GDM1 (cell line): Measurements from ENCODE around the gene PLEKHM2.

Experiments used
- DNase-seq: peaks from one replicate; lab custom pipeline; 2025; lab: John Stamatoyannopoulos, UW

PLEKHM2 gene

GRCh38 chr1:15758343-15758931 lies 74.3 kb downstream of the PLEKHM2 start, which contains the start of gene FBLIM1:
Gene FBLIM1 (plus strand): TSS chr1:15758795. CDS start chr1:15764984, 6,189 bp downstream.
- DNase-seq = no peak

GRCh38 chr1:15758953-15759661 lies 75.0 kb downstream of the PLEKHM2 start:
- no peak for DNase-seq

- no peak for DNase-seq
Observed at GRCh38 chr1:15760520-15761211, 76.5 kb downstream of the PLEKHM2 start.

- DNase-seq = no peak
Observed at GRCh38 chr1:15761366-15762128, 77.4 kb downstream of the PLEKHM2 start.

- DNase-seq = no peak
Observed at GRCh38 chr1:15762546-15762945, 78.4 kb downstream of the PLEKHM2 start.

- no peak for DNase-seq
Observed at GRCh38 chr1:15764269-15764764, 80.2 kb downstream of the PLEKHM2 start.

GRCh38 chr1:15764890-15765289 lies 80.8 kb downstream of the PLEKHM2 start:
- no peak for DNase-seq

- DNase-seq = no peak
Observed at GRCh38 chr1:15765495-15766194, 81.5 kb downstream of the PLEKHM2 start.

GRCh38 chr1:15767941-15768340 lies 83.8 kb downstream of the PLEKHM2 start:
- DNase-seq = no peak

GRCh38 chr1:15768388-15768787 lies 84.3 kb downstream of the PLEKHM2 start:
- DNase-seq = no peak

GRCh38 chr1:15770313-15770962 lies 86.3 kb downstream of the PLEKHM2 start:
- DNase-seq = no peak

GRCh38 chr1:15771836-15772515 lies 87.9 kb downstream of the PLEKHM2 start:
- DNase-seq = no peak

- DNase-seq = no peak
Observed at GRCh38 chr1:15775706-15776105, 91.6 kb downstream of the PLEKHM2 start.

- DNase-seq = no peak
Observed at GRCh38 chr1:15777909-15778707, 94.0 kb downstream of the PLEKHM2 start.
